T-helper 2 cell treated with Interferon-gamma antibody and Interleukin-4, amounts not matched to agents 100 ng/mL and 5 ng/mL, for 36 hours (primary cell): ENCODE results near the gene SH2D3C. TPM values are rescaled to one million over a fixed set of nuclear protein-coding genes. Genes with fewer than 3 reads are reported as not detected.

Experiments
- intact Hi-C: fragments of 100-400 bp; cut with micrococcal nuclease; formaldehyde crosslinking; loops from one replicate; pipeline ENCODE4 v1.15.1; 2023
- total RNA-seq: library from RNA; stranded (reverse); gene quantifications from 2 replicates; pipeline ENCODE4 v1.2.3, GENCODE V29; 2022

The SH2D3C gene
- total RNA-seq, result 57.6 and 58.4 TPM in 2 replicates

DNA sequence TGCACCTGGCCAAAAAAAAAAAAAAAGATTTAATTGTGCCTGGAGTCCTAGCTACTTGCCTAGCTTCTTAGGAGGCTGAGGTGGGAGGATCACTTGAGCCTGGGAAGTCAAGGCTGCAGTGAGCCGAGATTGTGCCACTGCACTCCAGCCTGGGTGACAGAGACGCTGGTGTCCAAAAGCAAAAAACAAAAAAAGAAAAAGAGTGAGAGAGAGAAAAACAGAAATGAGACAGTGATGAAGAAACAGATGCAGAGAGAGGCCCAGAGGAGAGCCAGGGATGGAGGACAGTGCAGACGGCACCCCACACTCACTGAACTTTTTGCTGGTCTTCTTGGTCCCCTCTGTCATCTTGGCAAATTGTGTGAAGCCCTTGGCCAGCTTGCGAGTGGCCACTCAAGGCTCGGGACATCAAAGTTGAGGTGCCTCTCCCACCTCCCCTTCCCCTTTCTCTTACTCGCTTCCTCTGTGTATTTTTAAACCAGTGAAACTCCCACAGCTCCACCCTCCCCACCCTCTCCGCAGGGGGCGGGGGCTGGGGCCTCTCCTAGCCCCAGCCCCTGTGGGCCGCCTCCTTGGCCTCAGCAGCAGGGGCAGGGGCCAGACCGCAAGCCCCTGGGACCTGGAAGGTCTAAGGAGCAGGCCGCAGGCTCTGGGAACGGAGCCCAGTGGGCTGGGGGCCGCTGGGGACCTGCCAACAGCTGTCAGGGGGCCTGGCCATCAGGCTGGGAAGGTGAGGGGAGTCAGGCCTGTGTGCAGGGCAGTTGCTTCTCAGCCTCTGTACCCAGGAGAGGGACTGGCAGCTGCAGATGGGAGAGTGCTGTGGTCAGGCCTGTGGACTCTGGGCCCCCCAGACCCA, at the start of gene SH2D3C:
TSS of gene SH2D3C (minus strand) at position 387 of the 856 bp plus-strand sequence. CDS start at position 348, 39 bp downstream.
- intact Hi-C loops, result no loop called here

DNA sequence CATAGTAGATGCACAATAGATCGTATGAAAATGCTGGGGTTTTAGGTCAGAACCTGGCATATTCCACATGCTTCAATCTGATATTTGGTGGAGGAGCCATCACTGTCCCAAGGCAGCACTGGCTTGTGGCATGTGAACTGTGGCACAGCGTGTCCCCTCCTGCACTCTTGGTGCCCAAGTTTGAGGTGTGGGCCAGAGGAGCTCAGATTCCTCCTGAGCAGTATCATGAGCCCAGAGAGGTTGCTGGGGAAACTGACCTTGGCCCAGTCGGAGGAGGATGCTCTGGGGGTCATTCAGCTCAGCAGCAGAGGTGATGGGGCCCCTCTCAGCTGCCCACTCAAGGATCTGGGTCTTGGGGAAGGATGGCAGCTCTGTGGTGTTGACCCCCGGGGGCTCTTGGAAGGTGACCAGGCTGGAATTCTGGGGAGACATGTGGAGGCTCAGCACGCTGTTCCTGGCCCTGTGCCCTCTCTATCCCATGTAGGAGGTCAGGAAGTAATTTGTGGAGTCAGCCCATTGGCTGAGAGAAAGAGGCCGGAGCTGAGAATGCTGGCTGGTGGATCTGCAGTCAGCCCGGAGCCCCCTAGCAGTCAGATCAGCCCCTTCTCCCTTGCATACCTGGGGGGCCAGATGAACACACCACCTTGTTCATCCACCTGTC, 47.9 kb upstream of the SH2D3C start:
- intact Hi-C loops, result no loop called here

DNA sequence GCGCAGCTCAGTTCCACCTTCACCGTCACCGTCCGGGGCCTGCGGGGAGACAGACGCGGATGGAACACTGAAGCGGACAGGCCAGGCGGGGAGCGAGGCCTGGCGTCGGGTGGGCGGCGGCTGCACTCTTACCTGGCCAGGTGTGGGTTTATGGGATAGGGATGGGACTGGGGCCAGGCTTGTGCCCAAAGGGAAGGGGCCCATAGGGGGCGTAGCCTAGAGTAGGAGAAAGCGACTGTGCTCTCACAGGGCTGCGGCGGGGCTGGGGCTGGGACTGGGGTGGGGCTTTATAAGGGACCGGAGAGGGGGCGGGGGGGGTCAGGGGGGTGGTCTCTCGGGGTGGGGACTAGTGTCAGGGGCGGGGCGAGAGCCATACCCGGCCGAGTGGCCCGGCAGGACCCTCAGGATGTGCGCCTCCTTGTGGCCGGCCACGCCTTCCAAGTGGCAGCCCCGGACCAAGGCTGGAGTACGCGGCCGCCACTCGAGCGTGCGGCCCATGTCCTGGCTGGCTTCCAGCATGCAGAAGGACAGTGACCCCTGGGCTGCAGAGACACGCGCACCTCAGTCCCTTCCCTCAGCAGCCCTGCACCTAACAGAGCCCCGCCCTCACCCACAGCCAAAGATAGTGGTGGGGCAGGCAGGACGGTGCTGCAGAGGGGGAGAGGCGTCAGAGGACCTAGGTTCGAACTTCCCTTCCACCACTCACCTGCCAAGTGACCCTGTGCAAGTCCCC, 47.0 kb upstream of the SH2D3C start:
- intact Hi-C loops, result no loop called here

DNA sequence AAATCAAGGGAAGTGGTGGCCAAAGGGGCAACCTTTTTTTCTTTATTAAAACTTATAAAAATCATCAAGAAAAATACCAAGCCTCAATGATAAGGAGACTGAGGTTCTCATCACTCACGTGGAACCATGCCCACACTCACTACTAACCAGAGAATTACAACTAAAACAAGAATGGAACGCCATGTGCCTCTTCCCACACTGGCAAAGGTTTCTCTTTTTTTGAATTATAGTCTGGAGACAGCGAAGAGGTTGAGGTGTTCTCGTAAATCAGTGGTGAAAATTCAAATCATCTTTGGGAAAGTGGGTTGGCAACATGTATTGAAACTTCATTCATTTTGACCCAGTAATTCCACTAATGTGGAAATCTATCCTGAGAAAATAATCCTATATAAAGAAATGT, 43.6 kb upstream of the SH2D3C start:
- intact Hi-C loops, result no loop called here

DNA sequence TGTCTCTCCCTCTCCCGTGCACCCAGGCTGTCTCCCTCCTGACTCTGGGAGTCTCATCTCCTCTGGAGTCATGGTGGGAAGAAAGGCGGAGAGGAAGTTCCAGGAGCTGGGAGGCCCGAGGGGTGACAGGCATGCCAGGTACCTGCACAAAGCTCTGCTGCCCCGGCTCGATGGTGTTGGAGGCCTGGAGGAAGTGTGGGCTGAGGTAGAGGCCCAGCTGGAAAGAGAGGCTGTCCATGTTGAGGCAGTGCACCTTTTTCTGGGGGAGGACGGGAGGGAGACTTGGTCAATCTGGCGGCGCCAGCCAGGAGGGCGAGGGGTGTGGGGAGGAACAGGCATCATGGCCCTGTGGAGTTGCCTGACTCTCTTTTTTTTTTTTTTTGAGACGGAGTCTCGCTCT, 40.1 kb upstream of the SH2D3C start:
- intact Hi-C loops, result no loop called here

DNA sequence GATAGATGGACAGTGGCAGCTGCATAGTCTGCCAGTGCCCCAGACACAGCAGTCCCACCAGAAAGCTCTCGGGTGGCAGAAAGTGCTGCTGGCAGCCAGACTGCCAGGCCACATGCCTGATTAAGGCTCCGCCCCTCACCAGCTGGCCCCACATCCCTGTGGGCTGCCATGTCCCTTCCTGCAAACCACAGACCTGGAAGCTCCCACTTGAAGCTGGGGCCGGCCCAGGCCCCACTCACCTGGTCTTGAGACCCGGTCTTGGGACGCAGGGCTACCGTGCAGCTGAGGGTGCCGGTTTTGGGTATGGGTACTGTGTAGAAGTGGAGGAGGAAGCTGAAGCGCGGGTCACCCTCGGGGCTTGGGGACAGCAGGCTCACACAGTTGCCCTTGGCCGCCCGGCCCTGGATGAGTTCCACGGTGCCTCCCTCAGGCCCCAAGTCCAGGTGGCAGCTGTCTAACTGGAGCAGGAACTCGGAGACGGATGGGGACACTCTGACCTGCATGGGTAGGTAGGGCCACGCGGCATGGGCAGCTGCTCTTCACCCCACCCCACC, 39.5 kb upstream of the SH2D3C start:
- intact Hi-C loops, result no loop called here

GRCh38 chr9:127816728-127817127, 38.3 kb upstream of the SH2D3C start:
- intact Hi-C loops, result no loop called here

DNA sequence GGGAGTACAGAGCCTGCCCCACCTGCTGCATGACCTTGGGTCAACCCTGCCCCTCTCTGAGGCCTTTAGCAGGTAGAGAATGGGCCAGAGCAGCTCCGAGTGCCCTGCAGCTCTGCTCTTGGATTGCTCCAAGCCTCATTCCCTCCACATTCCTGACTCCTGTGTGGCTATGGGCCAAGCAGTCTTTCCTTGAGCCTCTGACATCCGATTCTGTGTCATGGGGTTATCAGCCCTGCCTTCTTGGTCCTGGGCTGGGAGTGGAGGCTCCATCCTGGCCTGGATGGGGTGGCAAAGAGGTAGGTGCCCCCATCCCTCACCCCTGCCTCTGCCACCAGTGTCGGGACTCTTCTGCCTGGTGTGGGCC, 37.9 kb upstream of the SH2D3C start:
- intact Hi-C loops, result no loop called here

GRCh38 chr9:127815512-127816361, 37.3 kb upstream of the SH2D3C start:
- intact Hi-C loops, result no loop called here

- intact Hi-C loops, result no loop called here
Observed at GRCh38 chr9:127814619-127815511, 36.4 kb upstream of the SH2D3C start.

DNA sequence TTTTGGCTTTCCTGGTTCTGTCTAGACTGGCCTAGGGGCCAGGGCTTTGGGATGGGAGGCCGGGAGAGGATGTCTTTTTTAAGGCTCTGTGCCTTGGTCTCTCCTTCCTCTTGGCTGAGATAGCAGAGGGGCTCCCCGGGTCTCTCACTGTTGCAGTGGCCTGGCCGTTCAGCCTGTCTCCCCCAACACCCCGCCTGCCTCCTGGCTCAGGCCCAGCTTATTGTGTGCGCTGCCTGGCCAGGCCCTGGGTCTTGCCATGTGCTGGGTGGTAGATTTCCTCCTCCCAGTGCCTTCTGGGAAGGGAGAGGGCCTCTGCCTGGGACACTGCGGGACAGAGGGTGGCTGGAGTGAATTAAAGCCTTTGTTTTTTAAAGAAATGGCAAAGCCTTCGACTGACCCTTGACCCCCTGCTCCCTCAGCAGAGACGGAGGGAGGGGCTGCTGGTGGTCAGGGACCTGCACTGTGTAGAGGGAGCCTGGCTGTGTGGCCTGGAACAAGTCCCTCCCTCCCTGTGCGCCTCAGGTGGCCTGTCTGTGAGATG, 35.3 kb upstream of the SH2D3C start:
- intact Hi-C loops, result no loop called here

GRCh38 chr9:127812936-127813675, 34.6 kb upstream of the SH2D3C start:
- intact Hi-C loops, result no loop called here

DNA sequence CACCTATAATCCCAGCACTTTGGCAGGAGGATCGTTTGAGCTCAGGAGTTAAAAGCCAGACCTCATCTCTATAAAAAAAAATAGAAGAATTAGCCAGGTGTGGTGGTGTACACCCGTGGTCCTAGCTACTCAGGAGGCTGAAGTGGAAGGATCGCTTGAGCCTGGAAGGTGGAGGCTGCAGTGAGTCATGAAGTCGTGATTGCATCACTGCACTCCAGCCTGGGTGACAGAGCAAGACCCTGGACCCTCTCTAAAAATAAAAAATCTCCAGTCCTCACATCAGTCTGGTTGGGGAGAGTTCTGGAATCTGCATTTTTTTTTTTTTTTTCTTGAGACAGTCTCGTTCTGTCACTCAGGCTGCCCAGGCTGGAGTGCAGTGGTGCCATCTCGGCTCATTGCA, 33.5 kb upstream of the SH2D3C start:
- intact Hi-C loops, result no loop called here

- intact Hi-C loops, result no loop called here
Observed at GRCh38 chr9:127810378-127811187, 32.1 kb upstream of the SH2D3C start.

GRCh38 chr9:127809540-127810377, 31.3 kb upstream of the SH2D3C start:
- intact Hi-C loops, result no loop called here

DNA sequence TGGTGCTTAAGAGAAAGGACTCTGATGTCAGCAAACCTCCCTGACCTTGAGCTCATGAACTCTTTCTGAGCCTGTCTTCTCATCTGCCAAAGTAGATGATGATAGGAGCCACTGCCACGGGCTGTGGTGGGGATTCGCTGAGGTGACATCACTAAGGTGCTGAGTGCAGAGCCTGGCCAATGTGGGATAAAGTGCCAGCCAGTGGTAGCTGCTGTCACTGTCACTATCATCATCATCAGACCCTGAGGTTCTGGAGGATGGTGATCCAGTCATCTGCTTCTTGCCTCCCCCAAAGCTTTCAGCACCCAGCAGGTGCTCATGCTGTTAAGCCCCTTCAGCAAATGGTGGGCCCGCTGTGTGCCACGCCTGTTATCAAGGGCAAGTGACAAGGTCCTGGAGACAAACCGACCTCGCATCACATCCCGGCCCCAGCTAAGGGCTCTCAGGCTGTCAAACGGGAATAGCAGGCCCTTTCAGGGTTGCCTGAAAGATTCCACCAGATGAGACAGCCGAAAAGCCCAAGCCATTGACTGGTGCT, 30.6 kb upstream of the SH2D3C start:
- intact Hi-C loops, result no loop called here
